ENCODE data around the gene SLC25A18. TPM values are rescaled to one million over a fixed set of nuclear protein-coding genes. Genes with fewer than 3 reads are reported as not detected.

SLC25A18 gene
- total RNA-seq, 1 experiment from 2014 or later, result 0.45 TPM

GRCh38 chr22:17581056-17581455 is 17.8 kb downstream of the SLC25A18 start:
- intact Hi-C loops (cut with micrococcal nuclease; ENCODE audit: unreplicated experiment), result no loop called here
- no peak overlapping the region for H3K27ac ChIP-seq (ENCODE audit: low read depth, low read length, poor library complexity, severe bottlenecking)
- no peaks in the 10 kb centered on the region for H3K9me3 ChIP-seq (ENCODE audit: low read depth, low read length, poor library complexity, severe bottlenecking)
- ChIA-PET CTCF (no interaction called here), POLR2A (ENCODE audit: low non-redundant PET) (no interaction called here)
- BruUV-seq (replicated peaks), result no TSS peak
- TF ChIP-seq CTCF (conservative IDR thresholded peaks at IDR 0.05; ENCODE audit: low read depth, low read length), result no peak
- TF ChIP-seq EZH2 (IDR thresholded peaks at IDR 0.05; ENCODE audit: borderline replicate concordance, low read depth, low read length, poor library complexity, severe bottlenecking), result no peak
- no peaks in the 10 kb centered on the region for H3K27me3 ChIP-seq (replicated peaks; ENCODE audit: insufficient read depth, low read depth, low read length, poor library complexity)
- DNase-seq (ENCODE audit: low spot score), result no peak
- H3K36me3 ChIP-seq (ENCODE audit: insufficient read depth, low read length, poor library complexity, severe bottlenecking), result no peaks in the 10 kb centered on the region
- H3K4me3 ChIP-seq (ENCODE audit: low read depth, low read length, poor library complexity, severe bottlenecking), result no peak overlapping the region
- H3K4me1 ChIP-seq (ENCODE audit: insufficient read depth, low read length, poor library complexity, severe bottlenecking), result peaks cover 22% of the 10 kb centered on the region

DNA sequence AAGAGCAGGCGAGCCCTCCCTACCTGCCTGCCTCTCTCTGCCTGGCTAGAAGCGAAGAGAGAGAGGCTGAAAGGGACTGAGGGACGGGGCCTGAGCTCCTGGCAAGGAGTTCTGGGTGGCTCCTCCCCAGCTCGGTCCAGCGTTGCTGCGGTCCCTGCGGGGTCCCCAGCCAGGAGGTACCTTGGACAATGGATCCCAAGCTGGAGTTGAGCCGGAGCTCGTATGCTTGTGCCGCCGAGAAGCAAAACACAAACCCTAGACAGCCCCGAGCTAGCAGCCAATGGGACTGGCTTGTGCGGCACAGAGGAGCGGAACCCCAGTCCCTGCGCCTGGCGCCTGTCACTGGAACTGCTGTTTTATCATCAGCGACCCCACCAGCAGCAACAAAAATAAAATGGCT is 18.3 kb downstream of the SLC25A18 start:
- no peaks in the 10 kb centered on the region for H3K9me3 ChIP-seq (ENCODE audit: low read depth, low read length, poor library complexity, severe bottlenecking)
- POLR2A ChIA-PET (ENCODE audit: low non-redundant PET), result no interaction called here
- no TSS peak for BruUV-seq (replicated peaks)

GRCh38 chr22:17583151-17583550 is 19.9 kb downstream of the SLC25A18 start:
- Histone ChIP-seq H3K36me3 (ENCODE audit: insufficient read depth, low read length, poor library complexity, severe bottlenecking) (no peaks in the 10 kb centered on the region), H3K4me3 (ENCODE audit: low read depth, low read length, poor library complexity, severe bottlenecking) (no peak overlapping the region), H3K27ac (ENCODE audit: low read depth, low read length, poor library complexity, severe bottlenecking) (no peak overlapping the region), H3K4me1 (ENCODE audit: insufficient read depth, low read length, poor library complexity, severe bottlenecking) (peaks cover 9% of the 10 kb centered on the region), H3K27me3 (replicated peaks; ENCODE audit: insufficient read depth, low read depth, low read length, poor library complexity) (no peaks in the 10 kb centered on the region), H3K9me3 (ENCODE audit: low read depth, low read length, poor library complexity, severe bottlenecking) (no peaks in the 10 kb centered on the region)
- no peak for DNase-seq (ENCODE audit: low spot score)
- no TSS peak for BruUV-seq (replicated peaks)
- no peak for TF ChIP-seq EZH2 (IDR thresholded peaks at IDR 0.05; ENCODE audit: borderline replicate concordance, low read depth, low read length, poor library complexity, severe bottlenecking)
- no peak for TF ChIP-seq CTCF (conservative IDR thresholded peaks at IDR 0.05; ENCODE audit: low read depth, low read length)
- intact Hi-C loops (cut with micrococcal nuclease; ENCODE audit: unreplicated experiment), result no loop called here
- CTCF ChIA-PET, result no interaction called here
- POLR2A ChIA-PET (ENCODE audit: low non-redundant PET), result no interaction called here

More for the DNA sequence above, 18.3 kb downstream of the SLC25A18 start:
- CTCF ChIA-PET, result no interaction called here
- Histone ChIP-seq H3K4me1 (ENCODE audit: insufficient read depth, low read length, poor library complexity, severe bottlenecking) (peaks cover 16% of the 10 kb centered on the region), H3K27ac (ENCODE audit: low read depth, low read length, poor library complexity, severe bottlenecking) (no peak overlapping the region), H3K4me3 (ENCODE audit: low read depth, low read length, poor library complexity, severe bottlenecking) (no peak overlapping the region), H3K27me3 (replicated peaks; ENCODE audit: insufficient read depth, low read depth, low read length, poor library complexity) (no peaks in the 10 kb centered on the region), H3K36me3 (ENCODE audit: insufficient read depth, low read length, poor library complexity, severe bottlenecking) (no peaks in the 10 kb centered on the region)
- no peak for DNase-seq (ENCODE audit: low spot score)
- intact Hi-C loops (cut with micrococcal nuclease; ENCODE audit: unreplicated experiment), result no loop called here
- no peak for TF ChIP-seq CTCF (conservative IDR thresholded peaks at IDR 0.05; ENCODE audit: low read depth, low read length)
- TF ChIP-seq EZH2 (IDR thresholded peaks at IDR 0.05; ENCODE audit: borderline replicate concordance, low read depth, low read length, poor library complexity, severe bottlenecking), result no peak
